ENCODE data around the gene MYO3B. TPM values are rescaled to one million over a fixed set of nuclear protein-coding genes. Genes with fewer than 3 reads are reported as not detected.

MYO3B gene
- total and polyA plus RNA-seq, 2 of the 8 experiments (the other 6 are each of a cell fraction or from before 2014, with no cell fraction given) = 0.17 to 0.19 TPM

DNA sequence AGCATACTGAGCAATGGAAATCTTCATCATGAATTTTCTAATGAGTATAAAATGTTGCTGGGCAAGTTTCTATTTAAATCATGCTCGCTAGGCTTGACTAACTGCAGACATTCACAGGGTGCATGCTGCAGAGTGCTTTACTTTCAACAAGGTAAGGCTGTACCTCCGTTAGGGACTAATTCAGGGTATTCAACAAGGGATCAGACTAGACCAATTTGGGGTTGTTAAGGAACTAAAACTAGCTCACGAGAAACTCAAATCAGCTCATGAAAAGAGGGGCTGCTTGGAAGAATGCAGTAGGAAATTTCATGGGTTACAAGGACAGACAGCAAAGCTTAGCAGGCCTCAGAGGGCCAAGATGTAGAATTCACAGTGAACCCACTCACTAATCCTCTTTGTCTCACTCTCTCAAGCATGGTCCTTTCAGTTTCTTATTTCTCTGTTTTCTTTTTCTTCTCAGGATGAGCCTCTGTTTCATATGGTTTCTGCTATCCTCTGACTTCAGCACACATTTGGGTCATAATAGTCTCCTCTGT, 2.2 kb downstream of the MYO3B start:
- Histone ChIP-seq H3K79me2 (ENCODE audit: control insufficient read depth in 1 of 2, insufficient read depth in 2 of 2, low read length in 2 of 2) (no peaks in the 10 kb centered on the region), H3K14ac (ENCODE audit: insufficient read length) (no peak overlapping the region), H3K36me3 (ENCODE audit: control insufficient read depth in 2 of 4, insufficient read depth in 4 of 4, low read length in 3 of 4) (no peaks in the 10 kb centered on the region), H2BK20ac (ENCODE audit: low read length) (no peak overlapping the region; the same call in 1 of the 2 replicates), H3K23ac (ENCODE audit: insufficient read length) (no peak overlapping the region), H4K91ac (replicated peaks; ENCODE audit: insufficient read length, low read length) (no peak overlapping the region), H3K27ac (ENCODE audit: low read depth, low read length) (no peak overlapping the region), H3K4me3 (ENCODE audit: extremely low read depth in 1 of 4, insufficient read depth in 2 of 4, low read depth in 3 of 4, low read length in 4 of 4) (no peak overlapping the region), H2AFZ (ENCODE audit: low read length) (peak overlapping the region; percentile 93), H4K5ac (ENCODE audit: insufficient read length, low read depth, low read length) (no peak overlapping the region), H3K27me3 (replicated peaks in 1 of 4; ENCODE audit: control insufficient read depth in 3 of 4, extremely low read depth in 1 of 4, insufficient read depth in 3 of 4, low read length in 3 of 4) (no peaks in the 10 kb centered on the region), H4K8ac (ENCODE audit: extremely low read depth, insufficient read depth, low read length) (no peak overlapping the region), H2BK12ac (ENCODE audit: low read depth, low read length) (no peak overlapping the region), H3K56ac (replicated peaks; ENCODE audit: insufficient read length, low read depth, low read length) (no peak overlapping the region), H4K20me1 (replicated peaks in 1 of 2; ENCODE audit: control insufficient read depth in 1 of 2, insufficient read depth in 2 of 2, low read length in 2 of 2) (no peaks in the 10 kb centered on the region), H2BK120ac (replicated peaks; ENCODE audit: low read depth, low read length) (no peak overlapping the region), H3K4me2 (ENCODE audit: insufficient read depth in 1 of 2, low read depth in 2 of 2, low read length in 2 of 2) (no peak overlapping the region), H3K23me2 (ENCODE audit: low read depth, low read length) (no peaks in the 10 kb centered on the region), H2BK5ac (ENCODE audit: low read depth, low read length) (no peak overlapping the region), H2AK5ac (ENCODE audit: low read depth, low read length) (no peak overlapping the region), H3K9me3 (ENCODE audit: insufficient read depth in 2 of 2, low read depth in 1 of 2, low read length in 1 of 2) (peaks cover 0 to 1% of the 10 kb centered on the region in 2 experiments; a peak in 2 of 4 replicates), H3K4ac (replicated peaks; ENCODE audit: insufficient read length, low read depth, low read length) (no peak overlapping the region), H3K18ac (ENCODE audit: extremely low read depth, low read length) (no peak overlapping the region; the same call in 1 of the 2 replicates), H2BK15ac (ENCODE audit: low read length) (no peak overlapping the region), H3K79me1 (ENCODE audit: low read depth, low read length) (no peaks in the 10 kb centered on the region), H3K9ac (replicated peaks in 1 of 4; ENCODE audit: extremely low read depth in 1 of 4, low read depth in 3 of 4, low read length in 3 of 4) (peak overlapping the region in 1 of 4 experiments; percentile 43; a peak in 1 of 7 replicates), H3K4me1 (replicated peaks in 1 of 4; ENCODE audit: control insufficient read depth in 3 of 4, insufficient read depth in 4 of 4, low read length in 3 of 4) (peaks cover 0 to 7% (median 4%) of the 10 kb centered on the region in 4 experiments; a peak in 2 of 7 replicates)
- POLR2A ChIA-PET (ENCODE audit: partially characterized antibody) = interaction anchor here (0.7 kb wide), 1 partner anchor 25 kb away, joined by 3 read pairs; no protein-coding TSS in a partner anchor
- TF ChIP-seq, protein P1, sequence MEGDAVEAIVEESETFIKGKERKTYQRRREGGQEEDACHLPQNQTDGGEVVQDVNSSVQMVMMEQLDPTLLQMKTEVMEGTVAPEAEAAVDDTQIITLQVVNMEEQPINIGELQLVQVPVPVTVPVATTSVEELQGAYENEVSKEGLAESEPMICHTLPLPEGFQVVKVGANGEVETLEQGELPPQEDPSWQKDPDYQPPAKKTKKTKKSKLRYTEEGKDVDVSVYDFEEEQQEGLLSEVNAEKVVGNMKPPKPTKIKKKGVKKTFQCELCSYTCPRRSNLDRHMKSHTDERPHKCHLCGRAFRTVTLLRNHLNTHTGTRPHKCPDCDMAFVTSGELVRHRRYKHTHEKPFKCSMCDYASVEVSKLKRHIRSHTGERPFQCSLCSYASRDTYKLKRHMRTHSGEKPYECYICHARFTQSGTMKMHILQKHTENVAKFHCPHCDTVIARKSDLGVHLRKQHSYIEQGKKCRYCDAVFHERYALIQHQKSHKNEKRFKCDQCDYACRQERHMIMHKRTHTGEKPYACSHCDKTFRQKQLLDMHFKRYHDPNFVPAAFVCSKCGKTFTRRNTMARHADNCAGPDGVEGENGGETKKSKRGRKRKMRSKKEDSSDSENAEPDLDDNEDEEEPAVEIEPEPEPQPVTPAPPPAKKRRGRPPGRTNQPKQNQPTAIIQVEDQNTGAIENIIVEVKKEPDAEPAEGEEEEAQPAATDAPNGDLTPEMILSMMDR (IDR thresholded peaks at IDR 0.05; ENCODE audit: control extremely low read depth in 1 of 3, insufficient read depth in 1 of 3, low read depth in 1 of 3, low read length in 3 of 3) = no peak
- DNase-seq (ENCODE audit: low read depth in 1 of 2, low spot score in 2 of 2) (no peak), FAIRE-seq (peak; percentile 69)
- WGBS, 2 experiments (ENCODE audit: extremely low coverage in 1 of 2, insufficient coverage in 1 of 2, insufficient read length in 1 of 2, insufficient replicate concordance in 2 of 2, low coverage in 1 of 2, low lambda C conversion rate in 2 of 2, missing lambda C conversion rate in 1 of 2) = 73% methylated on average over 3 of the region's 3 CpGs; no CpG with 5 or more reads in 1 of the 2 experiments
- CTCF ChIA-PET (ENCODE audit: partially characterized antibody) = interaction anchor here (1.1 kb wide), 1 partner anchor 25 kb away, joined by 3 read pairs; no protein-coding TSS in a partner anchor
